GM19238 (cell line): ENCODE measurements around the gene EPHA10.
"Not testable (repeated sequence)": the region's sequence is repeated elsewhere in the genome, so short reads cannot be mapped to it uniquely, and the experiment has no call there.

Experiments
- DNase-seq: peaks from one replicate; pipeline ENCODE4 v3.0.0; 2011; ENCODE audit warnings: low spot score; ENCODE audit not compliant: insufficient read length

Gene EPHA10

GRCh38 chr1:37717631-37718030, 47.3 kb downstream of the EPHA10 start:
- no peak for DNase-seq

GRCh38 chr1:37716321-37716720, 48.6 kb downstream of the EPHA10 start:
- DNase-seq, result no peak

GRCh38 chr1:37714689-37715088, 50.2 kb downstream of the EPHA10 start:
- DNase-seq, result no peak

- no peak for DNase-seq
Measured at GRCh38 chr1:37714226-37714625, 50.7 kb downstream of the EPHA10 start.

GRCh38 chr1:37708471-37708870, 56.4 kb downstream of the EPHA10 start:
- no peak for DNase-seq

GRCh38 chr1:37705399-37705798, 59.5 kb downstream of the EPHA10 start:
- no peak for DNase-seq

- DNase-seq, result no peak
Measured at GRCh38 chr1:37704966-37705365, 60.0 kb downstream of the EPHA10 start.

- DNase-seq, result no peak
Measured at GRCh38 chr1:37703061-37703460, 61.9 kb downstream of the EPHA10 start.

GRCh38 chr1:37701051-37701450, 63.9 kb downstream of the EPHA10 start:
- DNase-seq, result no peak

- DNase-seq, result no peak
Measured at GRCh38 chr1:37699147-37699546, 65.8 kb downstream of the EPHA10 start.

GRCh38 chr1:37697737-37698136, 67.2 kb downstream of the EPHA10 start:
- DNase-seq, result no peak

GRCh38 chr1:37697090-37697489, 67.8 kb downstream of the EPHA10 start:
- no peak for DNase-seq

GRCh38 chr1:37692834-37693175, 72.1 kb downstream of the EPHA10 start:
- no peak for DNase-seq

GRCh38 chr1:37692078-37692833, 72.7 kb downstream of the EPHA10 start, which contains the start of gene CDCA8:
CDCA8 (plus strand) TSS chr1:37692516; CDS start chr1:37692691, 175 bp downstream.
- DNase-seq, result peak; percentile 95

- no peak for DNase-seq
Measured at GRCh38 chr1:37691497-37692077, 73.3 kb downstream of the EPHA10 start.

GRCh38 chr1:37688926-37689325, 76.0 kb downstream of the EPHA10 start:
- no peak for DNase-seq

- DNase-seq, result not testable (repeated sequence)
Measured at GRCh38 chr1:37687764-37688163, 77.2 kb downstream of the EPHA10 start.

- DNase-seq, result no peak
Measured at GRCh38 chr1:37685722-37686121, 79.2 kb downstream of the EPHA10 start.

GRCh38 chr1:37684182-37684581, 80.7 kb downstream of the EPHA10 start:
- DNase-seq, result not testable (repeated sequence)

- no peak for DNase-seq
Measured at GRCh38 chr1:37682334-37682987, 82.5 kb downstream of the EPHA10 start.

GRCh38 chr1:37680933-37681332, 84.0 kb downstream of the EPHA10 start:
- DNase-seq, result no peak

GRCh38 chr1:37677808-37678207, 87.1 kb downstream of the EPHA10 start:
- DNase-seq, result no peak

- DNase-seq, result no peak
Measured at GRCh38 chr1:37677143-37677439, 87.8 kb downstream of the EPHA10 start.
